Ishikawa (cell line): Measurements from ENCODE around the gene STMN3.

Source experiments
- CEBPB ChIP-seq: IDR thresholded peaks from 2 replicates; pipeline ENCODE4 v1.6.1; 2012
- CREB1 ChIP-seq: IDR thresholded peaks from 2 replicates; pipeline ENCODE4 v1.6.1; 2012; ENCODE audit warnings: low read depth
- EGR1 ChIP-seq: IDR thresholded peaks from 2 replicates; pipeline ENCODE4 v1.6.1; 2012
- EP300 ChIP-seq: IDR thresholded peaks from 2 replicates; pipeline ENCODE4 v1.6.1; 2012; ENCODE audit warnings: borderline replicate concordance
- FOXM1 ChIP-seq: IDR thresholded peaks from 2 replicates; pipeline ENCODE4 v1.6.1; 2012; ENCODE audit warnings: low read depth, borderline replicate concordance
- MAX ChIP-seq: IDR thresholded peaks from 2 replicates; pipeline ENCODE4 v1.6.1; 2012
- RAD21 ChIP-seq: IDR thresholded peaks from 2 replicates; pipeline ENCODE4 v1.6.1; 2012; ENCODE audit warnings: low read depth
- REST ChIP-seq: IDR thresholded peaks from 2 replicates; pipeline ENCODE4 v1.6.1; 2012; ENCODE audit warnings: low read depth, mild to moderate bottlenecking
- TAF1 ChIP-seq: IDR thresholded peaks from 2 replicates; pipeline ENCODE4 v1.6.1; 2012; ENCODE audit warnings: low read depth, mild to moderate bottlenecking
- USF1 ChIP-seq: IDR thresholded peaks from 2 replicates; pipeline ENCODE4 v1.6.1; 2012
- YY1 ChIP-seq: IDR thresholded peaks from 2 replicates; pipeline ENCODE4 v1.6.1; 2012; ENCODE audit warnings: low read depth

GRCh38 chr20:63610581-63611435, 42.4 kb downstream of the STMN3 start:
- TF ChIP-seq TAF1 (no peak), MAX (no peak), EP300 (no peak), CREB1 (no peak), YY1 (no peak), CEBPB (no peak), USF1 (no peak), RAD21 (no peak), REST (no peak), FOXM1 (no peak), EGR1 (no peak)
